Duodenal mucosa (tissue), 2 donors: ENCODE data around the gene KANK3.
A peak's percentile ranks its signal among the peaks of the same experiment; 100 is the strongest.

Experiments
- H3K27ac ChIP-seq: one replicate; pipeline ENCODE4 v1.7.0; 2013; ENCODE audit warnings: low read depth, low read length
- H3K27me3 ChIP-seq, 2 donors: one replicate each; pipeline ENCODE4 v1.7.0; 2013; ENCODE audit warnings: low read length in 2 of 2, control low read depth in 1 of 2; ENCODE audit not compliant: insufficient read depth in 2 of 2, control insufficient read depth in 1 of 2
- H3K36me3 ChIP-seq, 2 donors: one replicate each; pipeline ENCODE4 v1.7.0; 2013; ENCODE audit warnings: low read length in 2 of 2, control low read depth in 1 of 2; ENCODE audit not compliant: insufficient read depth in 2 of 2, control insufficient read depth in 1 of 2
- H3K4me1 ChIP-seq, 2 donors: one replicate each; pipeline ENCODE4 v1.7.0; 2013; ENCODE audit warnings: low read length in 2 of 2, control low read depth in 1 of 2; ENCODE audit not compliant: insufficient read depth in 2 of 2, control insufficient read depth in 1 of 2
- H3K4me3 ChIP-seq, 2 donors: one replicate each; pipeline ENCODE4 v1.7.0; 2013; ENCODE audit warnings: low read length in 2 of 2, low read depth in 1 of 2
- H3K9ac ChIP-seq, 2 donors: one replicate each; pipeline ENCODE4 v1.7.0; 2013; ENCODE audit warnings: low read length in 2 of 2, low read depth in 1 of 2
- H3K9me3 ChIP-seq, 2 donors: one replicate each; pipeline ENCODE4 v1.7.0; 2013; ENCODE audit warnings: low read length in 2 of 2, control low read depth in 1 of 2; ENCODE audit not compliant: control insufficient read depth in 1 of 2

The KANK3 gene

DNA sequence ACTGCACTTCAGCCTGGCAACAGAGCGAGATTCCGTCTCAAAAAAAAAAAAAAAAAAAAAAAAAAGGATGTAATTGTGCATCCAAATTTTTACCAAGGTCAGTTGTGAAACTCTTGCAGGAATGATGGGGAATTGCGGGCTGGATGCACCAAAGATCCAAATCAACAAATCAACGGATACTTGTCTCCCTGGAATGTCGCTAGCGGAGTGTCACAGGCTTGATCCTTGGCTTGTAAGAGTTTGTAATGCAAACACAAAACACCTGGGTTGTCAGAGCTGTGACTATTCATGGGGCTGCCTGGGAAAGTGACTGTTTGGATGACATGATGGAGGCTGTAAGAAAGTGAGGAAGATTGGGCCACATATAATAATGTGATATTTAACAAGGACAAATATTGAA, 4.2 kb downstream of the KANK3 start:
- H3K27me3 ChIP-seq = peaks cover 22 to 35% of the 10 kb centered on the region in 2 donors
- H3K36me3 ChIP-seq = no peaks in the 10 kb centered on the region
- no peak overlapping the region for H3K27ac ChIP-seq
- no peak overlapping the region for H3K4me3 ChIP-seq
- H3K9ac ChIP-seq = no peak overlapping the region
- no peaks in the 10 kb centered on the region for H3K9me3 ChIP-seq
- peaks cover 0 to 12% of the 10 kb centered on the region in 2 donors for H3K4me1 ChIP-seq

DNA sequence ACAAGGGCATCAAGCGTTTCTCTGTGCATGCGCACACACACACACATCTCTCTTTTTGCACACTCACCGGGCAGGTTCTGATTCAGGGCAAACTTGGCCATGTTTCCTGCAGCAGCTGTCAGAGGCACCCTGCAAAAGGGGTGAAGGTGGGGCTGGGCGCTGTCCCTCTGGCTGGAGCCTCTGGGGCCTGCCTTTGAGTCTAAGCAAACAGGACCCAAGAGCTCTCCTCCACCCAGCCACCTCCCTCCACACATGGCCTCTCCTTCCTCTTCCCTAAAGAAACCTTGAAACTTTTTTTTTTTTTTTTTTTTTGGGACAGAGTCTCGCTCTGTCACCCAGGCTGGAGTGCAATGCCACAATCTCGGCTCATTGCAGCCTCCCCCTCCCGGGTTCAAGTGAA, 5.3 kb downstream of the KANK3 start:
- H3K9ac ChIP-seq = no peak overlapping the region
- H3K27me3 ChIP-seq = peaks cover 32 to 39% of the 10 kb centered on the region in 2 donors
- no peak overlapping the region for H3K27ac ChIP-seq
- no peaks in the 10 kb centered on the region for H3K36me3 ChIP-seq
- H3K4me3 ChIP-seq = no peak overlapping the region
- peaks cover 0 to 14% of the 10 kb centered on the region in 2 donors for H3K4me1 ChIP-seq
- H3K9me3 ChIP-seq = no peaks in the 10 kb centered on the region

DNA sequence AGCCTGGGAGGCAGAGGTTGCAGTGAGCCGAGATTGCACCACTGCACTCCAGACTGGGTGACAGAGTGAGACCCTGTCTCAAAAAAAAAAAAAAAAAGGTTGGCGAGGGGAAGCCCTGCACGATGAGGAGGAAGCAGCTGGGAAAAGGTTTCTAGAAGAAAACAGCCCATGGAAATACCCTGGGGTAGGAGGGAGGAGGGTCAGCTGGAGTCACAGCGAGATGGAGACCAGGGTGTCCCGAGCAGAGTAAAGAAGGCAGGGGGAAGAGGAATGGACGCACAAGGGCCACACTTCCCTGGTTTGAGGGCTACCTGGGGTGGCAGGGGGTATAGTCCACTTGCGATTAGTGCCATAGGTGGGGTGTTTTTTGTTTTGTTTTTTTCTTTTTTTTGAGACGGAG, 6.4 kb downstream of the KANK3 start:
- Histone ChIP-seq H3K9ac (no peak overlapping the region), H3K4me3 (no peak overlapping the region), H3K36me3 (no peaks in the 10 kb centered on the region), H3K27me3 (peaks cover 32 to 34% of the 10 kb centered on the region in 2 donors), H3K9me3 (no peaks in the 10 kb centered on the region), H3K27ac (no peak overlapping the region), H3K4me1 (peaks cover 0 to 13% of the 10 kb centered on the region in 2 donors)

DNA sequence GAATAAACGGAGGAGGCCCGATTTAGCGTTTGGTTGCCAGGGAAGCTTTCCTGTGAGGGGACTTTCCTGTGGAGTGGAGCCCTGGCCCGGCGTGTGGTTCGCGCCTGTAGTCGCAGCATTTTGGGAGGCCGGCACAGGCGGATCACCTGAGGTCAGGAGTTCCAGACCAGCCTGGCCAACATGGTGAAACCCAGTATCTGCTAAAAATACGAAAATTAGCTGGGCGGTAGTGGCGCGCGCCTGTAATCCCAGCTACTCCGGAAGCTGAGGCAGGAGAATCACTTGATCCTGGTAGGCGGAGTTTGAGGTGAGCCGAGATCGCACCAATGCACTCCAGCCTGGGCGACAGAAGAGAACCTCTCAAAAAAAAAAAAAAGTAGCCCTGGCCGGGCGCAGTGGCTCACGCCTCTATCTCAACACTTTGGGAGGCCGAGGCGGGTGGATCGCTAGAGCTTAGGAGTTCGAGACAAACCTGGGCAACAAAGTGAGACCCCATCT, 6.9 kb downstream of the KANK3 start:
- Histone ChIP-seq H3K4me1 (peaks cover 0 to 13% of the 10 kb centered on the region in 2 donors), H3K9ac (no peak overlapping the region), H3K27me3 (peaks cover 32 to 34% of the 10 kb centered on the region in 2 donors), H3K4me3 (no peak overlapping the region), H3K9me3 (no peaks in the 10 kb centered on the region), H3K27ac (no peak overlapping the region), H3K36me3 (no peaks in the 10 kb centered on the region)

DNA sequence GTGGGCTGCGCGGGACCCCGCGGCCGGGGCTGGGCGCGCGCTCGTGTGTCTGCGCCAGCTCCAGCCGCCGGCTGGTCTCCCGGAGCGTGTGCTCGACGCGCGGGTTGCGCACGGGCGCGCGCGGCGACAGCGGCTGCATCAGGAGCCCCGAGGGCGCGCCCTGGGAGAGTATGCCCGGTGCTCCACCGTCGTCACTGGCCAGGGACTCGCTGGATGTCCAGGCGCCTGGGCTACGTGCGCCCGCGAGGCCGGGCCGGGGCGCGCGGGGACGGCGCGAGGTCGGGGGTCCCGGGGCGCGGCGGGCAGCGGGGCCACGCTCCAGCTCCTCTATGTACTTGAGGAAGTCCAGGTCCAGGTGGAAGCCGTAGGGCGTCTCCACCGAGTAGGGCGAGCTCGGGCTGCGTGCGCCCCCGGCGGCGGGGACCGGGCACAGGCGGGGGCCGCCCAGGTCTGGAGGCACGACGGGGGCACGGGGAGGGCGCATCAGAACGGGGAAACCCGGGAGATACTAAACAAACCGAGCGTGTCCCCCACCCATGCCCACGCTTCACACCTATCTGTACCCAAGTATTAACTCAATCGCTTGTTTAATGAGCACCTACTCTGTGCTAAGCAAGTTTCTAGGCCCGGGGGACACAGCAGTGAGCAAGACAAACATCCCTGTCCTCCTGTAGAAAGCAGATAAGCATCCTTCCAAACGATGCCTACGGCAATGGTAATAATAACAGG, 7.6 kb downstream of the KANK3 start:
- Histone ChIP-seq H3K27me3 (peaks cover 27 to 31% of the 10 kb centered on the region in 2 donors), H3K27ac (no peak overlapping the region), H3K4me3 (peak overlapping the region in 1 of 2 donors; percentile 10)

DNA sequence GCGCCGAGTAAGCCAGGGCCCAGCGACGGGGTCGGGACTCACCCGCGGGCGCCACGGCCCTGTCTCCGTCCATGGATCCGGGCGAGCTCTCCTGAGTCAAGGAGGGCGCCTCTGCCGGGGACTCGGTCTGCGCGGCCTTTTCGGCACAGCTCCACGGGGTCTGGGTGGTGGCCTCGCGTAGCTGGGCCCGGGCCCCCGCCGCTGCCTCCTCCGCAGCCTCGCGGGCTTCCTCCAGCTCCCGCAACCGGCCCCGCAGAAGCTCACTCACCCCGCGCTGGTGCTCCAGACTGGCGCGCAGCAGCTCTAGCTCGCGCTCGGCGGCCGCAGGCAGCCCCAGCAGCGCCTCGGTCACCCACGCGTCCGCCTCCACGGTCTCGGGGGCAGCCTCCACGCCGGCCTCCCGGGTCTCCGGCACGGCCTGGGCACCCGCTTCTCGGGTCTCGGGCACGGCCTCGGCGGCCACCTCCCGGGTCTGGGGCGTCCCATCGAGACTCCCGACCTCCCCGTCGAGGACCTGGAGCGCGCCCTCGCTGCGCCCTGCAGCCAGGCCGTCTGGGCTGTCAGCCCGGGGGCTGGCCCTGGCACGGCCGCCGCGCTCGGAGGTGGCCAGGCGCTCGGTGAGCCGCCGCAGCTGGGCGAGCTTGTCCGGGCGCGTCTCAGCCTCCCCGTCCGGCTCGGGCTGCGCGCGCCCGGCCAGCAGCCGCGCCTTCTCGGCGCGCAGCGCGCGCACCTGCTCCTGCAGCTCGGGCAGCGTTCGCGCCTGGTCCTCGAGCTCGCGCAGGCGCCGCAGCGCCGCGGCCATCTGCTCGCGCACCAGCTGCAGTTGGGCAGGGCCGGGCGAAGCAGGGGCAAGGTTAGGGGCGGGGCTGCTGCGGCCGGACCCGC, 8.4 kb downstream of the KANK3 start:
- no peaks in the 10 kb centered on the region for H3K36me3 ChIP-seq
- H3K27me3 ChIP-seq = peaks cover 23 to 29% of the 10 kb centered on the region in 2 donors
- H3K4me1 ChIP-seq = peaks cover 0 to 8% of the 10 kb centered on the region in 2 donors
- H3K4me3 ChIP-seq = peak overlapping the region in 1 of 2 donors; percentile 10
- no peak overlapping the region for H3K27ac ChIP-seq
- no peak overlapping the region for H3K9ac ChIP-seq
- H3K9me3 ChIP-seq = no peaks in the 10 kb centered on the region

More for the DNA sequence above, 7.6 kb downstream of the KANK3 start:
- H3K9ac ChIP-seq = no peak overlapping the region
- no peaks in the 10 kb centered on the region for H3K9me3 ChIP-seq
- H3K36me3 ChIP-seq = no peaks in the 10 kb centered on the region
- peaks cover 0 to 11% of the 10 kb centered on the region in 2 donors for H3K4me1 ChIP-seq

DNA sequence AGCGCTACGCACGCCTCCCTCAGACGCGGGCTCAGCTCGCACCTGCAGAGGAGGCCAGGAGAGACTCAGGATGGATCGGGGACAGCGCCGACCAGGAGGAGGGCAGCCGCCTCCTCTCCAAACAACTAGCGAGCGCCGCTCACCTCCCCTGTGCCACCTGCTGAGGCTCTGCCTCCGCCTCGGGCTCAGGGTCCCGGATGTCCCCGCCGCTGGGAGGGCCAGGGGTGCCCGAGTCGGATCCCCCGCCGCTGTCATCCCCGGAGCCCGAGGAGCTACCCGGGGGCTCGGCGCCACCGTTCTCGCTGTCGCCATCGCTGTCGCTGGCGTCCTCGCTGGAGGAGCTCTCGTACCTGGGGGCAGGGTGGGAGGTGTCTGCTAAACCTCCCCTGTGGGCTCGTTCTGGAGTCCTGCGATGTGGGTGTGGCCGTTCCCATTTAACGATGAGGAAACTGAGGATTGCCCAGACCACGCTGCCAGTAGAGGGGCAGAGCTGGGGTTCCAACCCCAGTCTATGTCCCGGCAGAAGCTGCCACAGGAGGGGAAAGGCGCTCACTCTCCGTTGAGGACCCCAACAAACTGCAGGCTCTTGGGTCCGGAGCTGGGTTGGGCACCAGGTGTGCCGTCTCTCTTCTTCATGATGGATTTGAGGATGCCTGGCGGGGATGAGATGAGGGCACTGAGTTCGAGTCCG, 9.2 kb downstream of the KANK3 start:
- Histone ChIP-seq H3K36me3 (no peaks in the 10 kb centered on the region), H3K9me3 (no peaks in the 10 kb centered on the region), H3K9ac (no peak overlapping the region), H3K27me3 (peaks cover 23 to 29% of the 10 kb centered on the region in 2 donors), H3K4me1 (peaks cover 0 to 8% of the 10 kb centered on the region in 2 donors), H3K27ac (no peak overlapping the region), H3K4me3 (no peak overlapping the region)

DNA sequence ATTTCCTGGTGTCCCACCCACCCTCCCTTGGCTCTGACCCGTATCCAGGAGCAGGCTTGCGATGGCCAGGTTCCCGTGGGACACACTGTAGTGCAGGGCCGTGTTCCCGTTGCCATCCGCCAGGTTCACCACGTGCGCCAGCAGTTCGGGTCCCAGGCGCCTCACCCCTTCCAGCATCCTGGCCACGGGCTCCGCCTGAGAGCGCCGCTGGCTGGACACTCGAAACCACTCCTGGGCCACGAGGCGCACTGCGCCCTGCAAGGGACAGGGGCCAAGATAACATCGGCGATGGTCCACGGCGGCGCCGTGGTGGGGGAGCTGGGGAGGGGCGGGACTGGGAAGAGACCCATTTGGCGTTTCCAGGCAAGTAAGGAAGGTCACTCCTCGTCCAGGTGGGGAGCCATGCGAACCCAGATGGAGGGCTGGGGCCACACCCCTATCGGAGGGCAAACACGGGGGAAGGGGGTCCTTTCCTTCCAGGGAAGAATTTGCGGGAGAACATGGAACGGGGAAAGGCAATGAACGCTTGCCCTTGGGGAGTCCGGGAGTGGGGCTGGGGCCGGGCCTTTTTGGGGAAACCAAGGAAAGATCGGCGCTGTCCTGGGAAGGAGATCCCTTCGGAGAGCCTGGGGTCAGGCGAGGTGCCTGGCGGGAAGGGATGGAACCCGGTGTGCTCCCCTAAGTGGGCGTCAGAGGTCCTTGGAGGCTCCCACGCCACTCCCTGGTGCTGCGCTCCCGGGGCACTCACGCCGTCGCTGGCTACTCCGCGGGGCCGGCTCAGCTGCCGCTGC, 9.9 kb downstream of the KANK3 start:
- Histone ChIP-seq H3K36me3 (no peaks in the 10 kb centered on the region), H3K4me3 (no peak overlapping the region), H3K27me3 (peaks cover 23 to 29% of the 10 kb centered on the region in 2 donors), H3K9me3 (no peaks in the 10 kb centered on the region), H3K4me1 (peaks cover 0 to 8% of the 10 kb centered on the region in 2 donors), H3K9ac (no peak overlapping the region), H3K27ac (no peak overlapping the region)

DNA sequence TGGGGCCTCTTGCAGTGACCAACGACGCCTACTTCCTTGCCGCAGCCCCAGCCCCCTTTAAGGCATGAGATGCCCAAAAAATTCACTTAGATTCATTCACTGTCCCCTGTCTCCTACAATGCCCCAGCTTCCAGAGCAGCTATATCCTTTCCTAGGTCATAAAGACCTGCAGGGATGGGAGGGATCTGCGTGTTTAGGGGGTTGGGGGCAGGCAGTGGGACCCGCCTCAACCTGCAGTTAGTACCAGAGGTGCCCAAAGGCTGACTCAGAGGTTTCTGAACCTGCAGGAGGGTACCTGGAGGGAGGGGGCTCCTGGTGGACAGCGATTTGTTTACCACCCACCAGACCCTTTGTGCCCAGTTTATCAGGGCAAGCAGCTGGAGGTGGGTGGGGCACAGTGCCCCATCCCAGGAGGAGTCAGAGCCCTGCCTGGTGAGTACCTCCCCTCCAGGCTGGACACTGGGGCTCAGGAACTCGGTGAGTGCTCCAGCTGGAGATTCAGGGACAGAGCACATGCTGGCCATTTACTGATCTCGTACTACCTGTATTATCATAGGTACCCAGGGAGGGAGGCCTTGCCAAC, 11.7 kb downstream of the KANK3 start:
- Histone ChIP-seq H3K9me3 (no peaks in the 10 kb centered on the region), H3K4me3 (no peak overlapping the region), H3K9ac (no peak overlapping the region), H3K36me3 (no peaks in the 10 kb centered on the region), H3K27ac (no peak overlapping the region), H3K4me1 (peaks cover 0 to 8% of the 10 kb centered on the region in 2 donors), H3K27me3 (peaks cover 23 to 24% of the 10 kb centered on the region in 2 donors)
